Astrocyte of the cerebellum (primary cell): ENCODE results near the gene IL1A.

Source experiments
- DNase-seq: peaks from one replicate; pipeline ENCODE4 v3.0.0-alpha.2; 2011; ENCODE audit warnings: low read depth
- H3K4me3 ChIP-seq: 2 replicates; pipeline ENCODE4 v1.5.1; 2011; ENCODE audit warnings: mild to moderate bottlenecking, low read depth, low read length, moderate library complexity
- CTCF ChIP-seq: IDR thresholded peaks from 2 replicates; pipeline ENCODE4 v1.5.1; 2012; ENCODE audit warnings: low read length, low read depth, moderate library complexity, mild to moderate bottlenecking; ENCODE audit errors: missing control alignments
- in situ Hi-C: cut with HindIII; loops from 2 replicates; pipeline ENCODE4 v1.10.0; 2017; ENCODE audit warnings: low sequenced_read_pairs

Gene IL1A

GRCh38 chr2:112730791-112731190 is 53.5 kb downstream of the IL1A start:
- H3K4me3 ChIP-seq: no peak overlapping the region
- TF ChIP-seq CTCF: no peak
- in situ Hi-C loops: loop anchor here (25.0 kb wide), 1 partner anchor 207 kb away; no protein-coding TSS in a partner anchor
- no peak for DNase-seq

- in situ Hi-C loops: loop anchor here (25.0 kb wide), 1 partner anchor 207 kb away; no protein-coding TSS in a partner anchor
- DNase-seq: no peak
- no peak for TF ChIP-seq CTCF
Measured at GRCh38 chr2:112730216-112730615, 54.1 kb downstream of the IL1A start.

GRCh38 chr2:112728378-112729175 is 55.7 kb downstream of the IL1A start:
- H3K4me3 ChIP-seq: no peak overlapping the region
- in situ Hi-C loops: loop anchor here (25.0 kb wide), 1 partner anchor 209 kb away; no protein-coding TSS in a partner anchor
- DNase-seq: no peak
- no peak for TF ChIP-seq CTCF

More at GRCh38 chr2:112730216-112730615, 54.1 kb downstream of the IL1A start:
- H3K4me3 ChIP-seq: no peak overlapping the region

- TF ChIP-seq CTCF: no peak
- in situ Hi-C loops: loop anchor here (25.0 kb wide), 1 partner anchor 209 kb away; no protein-coding TSS in a partner anchor
- no peak overlapping the region for H3K4me3 ChIP-seq
- no peak for DNase-seq
Measured at GRCh38 chr2:112728029-112728362, 56.3 kb downstream of the IL1A start.

- no peak overlapping the region for H3K4me3 ChIP-seq
- no peak for DNase-seq
- in situ Hi-C loops: loop anchor here (25.0 kb wide), 1 partner anchor 210 kb away; no protein-coding TSS in a partner anchor
- no peak for TF ChIP-seq CTCF
Measured at GRCh38 chr2:112727276-112728028, 56.8 kb downstream of the IL1A start.

GRCh38 chr2:112726487-112727190 is 57.7 kb downstream of the IL1A start:
- peak; percentile 64 for DNase-seq

More at GRCh38 chr2:112726487-112727190, 57.7 kb downstream of the IL1A start:
- in situ Hi-C loops: loop anchor here (25.0 kb wide), 1 partner anchor 211 kb away; no protein-coding TSS in a partner anchor
- no peak overlapping the region for H3K4me3 ChIP-seq
- TF ChIP-seq CTCF: peak; percentile 97
